GM04503 (cell line): ENCODE data around the gene ZBTB46.

Source experiments
- DNase-seq: peaks from one replicate; pipeline ENCODE4 v3.0.0-alpha.2; 2012; ENCODE audit warnings: low read depth

Gene ZBTB46

GRCh38 chr20:63766695-63767426 lies 64.2 kb downstream of the ZBTB46 start:
- DNase-seq = no peak

GRCh38 chr20:63765902-63766301 lies 65.2 kb downstream of the ZBTB46 start:
- DNase-seq = no peak

- no peak for DNase-seq
Observed at GRCh38 chr20:63765082-63765873, 65.8 kb downstream of the ZBTB46 start.

- no peak for DNase-seq
Observed at GRCh38 chr20:63759377-63759901, 71.6 kb downstream of the ZBTB46 start.

- no peak for DNase-seq
Observed at GRCh38 chr20:63758152-63758551, 72.9 kb downstream of the ZBTB46 start.

GRCh38 chr20:63756648-63756991 lies 74.4 kb downstream of the ZBTB46 start:
- DNase-seq = no peak

GRCh38 chr20:63755933-63756647 lies 75.0 kb downstream of the ZBTB46 start:
- DNase-seq = no peak

GRCh38 chr20:63754008-63754407 lies 77.1 kb downstream of the ZBTB46 start:
- no peak for DNase-seq

- DNase-seq = no peak
Observed at GRCh38 chr20:63753381-63753780, 77.7 kb downstream of the ZBTB46 start.

GRCh38 chr20:63752411-63753101 lies 78.5 kb downstream of the ZBTB46 start:
- no peak for DNase-seq

- no peak for DNase-seq
Observed at GRCh38 chr20:63751471-63752271, 79.4 kb downstream of the ZBTB46 start.

GRCh38 chr20:63750807-63751470 lies 80.1 kb downstream of the ZBTB46 start:
- DNase-seq = no peak

- DNase-seq = no peak
Observed at GRCh38 chr20:63749597-63750508, 81.2 kb downstream of the ZBTB46 start.

GRCh38 chr20:63748934-63749270 lies 82.2 kb downstream of the ZBTB46 start:
- DNase-seq = no peak

- DNase-seq = no peak
Observed at GRCh38 chr20:63748070-63748933, 82.8 kb downstream of the ZBTB46 start.

- DNase-seq = no peak
Observed at GRCh38 chr20:63747622-63748069, 83.4 kb downstream of the ZBTB46 start.

- no peak for DNase-seq
Observed at GRCh38 chr20:63746751-63747315, 84.2 kb downstream of the ZBTB46 start.
